NCI-H187 treated with DMSO at 0.1 percent for 48 hours (cell line): ENCODE data around the gene SGPL1.
"Not testable (repeated sequence)": the region's sequence is repeated elsewhere in the genome, so short reads cannot be mapped to it uniquely, and the experiment has no call there.

Source experiments
- DNase-seq: peaks from one replicate; lab custom pipeline; 2025; lab: John Stamatoyannopoulos, UW

The SGPL1 gene

GRCh38 chr10:70906953-70907636 lies 91.3 kb downstream of the SGPL1 start:
- no peak for DNase-seq

GRCh38 chr10:70907637-70908405 lies 92.1 kb downstream of the SGPL1 start:
- DNase-seq = no peak

GRCh38 chr10:70908406-70909296 lies 92.9 kb downstream of the SGPL1 start:
- no peak for DNase-seq

- no peak for DNase-seq
These were observed 93.7 kb downstream of the SGPL1 start for GRCh38 chr10:70909326-70909935.

- DNase-seq = no peak
These were observed 95.0 kb downstream of the SGPL1 start for GRCh38 chr10:70910486-70911341.

GRCh38 chr10:70911386-70911785 lies 95.6 kb downstream of the SGPL1 start:
- DNase-seq = no peak

GRCh38 chr10:70912556-70912955 lies 96.8 kb downstream of the SGPL1 start:
- no peak for DNase-seq

- no peak for DNase-seq
These were observed 97.6 kb downstream of the SGPL1 start for GRCh38 chr10:70913191-70913892.

GRCh38 chr10:70913893-70914240 lies 98.1 kb downstream of the SGPL1 start:
- no peak for DNase-seq

- no peak for DNase-seq
These were observed 98.6 kb downstream of the SGPL1 start for GRCh38 chr10:70914316-70914864.

- no peak for DNase-seq
These were observed 99.5 kb downstream of the SGPL1 start for GRCh38 chr10:70915206-70915605.

GRCh38 chr10:70915806-70916205 lies 100.1 kb downstream of the SGPL1 start:
- no peak for DNase-seq

- DNase-seq = no peak
These were observed 100.5 kb downstream of the SGPL1 start for GRCh38 chr10:70916241-70916640.

GRCh38 chr10:70917226-70917625 lies 101.5 kb downstream of the SGPL1 start:
- no peak for DNase-seq

- no peak for DNase-seq
These were observed 101.9 kb downstream of the SGPL1 start for GRCh38 chr10:70917635-70918034.

GRCh38 chr10:70918851-70919530 lies 103.2 kb downstream of the SGPL1 start:
- no peak for DNase-seq

- not testable (repeated sequence) for DNase-seq
These were observed 104.2 kb downstream of the SGPL1 start for GRCh38 chr10:70919906-70920305.

- peak; percentile 42 for DNase-seq
These were observed 104.8 kb downstream of the SGPL1 start for GRCh38 chr10:70920519-70920918.

GRCh38 chr10:70921285-70921684 lies 105.5 kb downstream of the SGPL1 start:
- DNase-seq = no peak

GRCh38 chr10:70923696-70924095 lies 107.9 kb downstream of the SGPL1 start:
- DNase-seq = no peak
